IgD-negative memory B cell (primary cell): ENCODE measurements around the gene RMC1. TPM values are rescaled to one million over a fixed set of nuclear protein-coding genes. Genes with fewer than 3 reads are reported as not detected.

Experiments used
- H3K27ac Mint-ChIP-seq, 3 donors: one replicate each; pipeline ENCODE4 v1.8.0; 2020 to 2022; ENCODE audit warnings: mild to moderate bottlenecking in 3 of 3, mixed read lengths in 3 of 3, moderate library complexity in 1 of 3
- H3K27me3 Mint-ChIP-seq: one replicate; pipeline ENCODE4 v1.8.0; 2021; ENCODE audit warnings: mixed read lengths
- H3K36me3 Mint-ChIP-seq: one replicate; pipeline ENCODE4 v1.8.0; 2020; ENCODE audit warnings: mild to moderate bottlenecking, mixed read lengths
- H3K4me1 Mint-ChIP-seq, 3 donors: one replicate each; pipeline ENCODE4 v1.8.0; 2020 to 2022; ENCODE audit warnings: mixed read lengths in 3 of 3, mild to moderate bottlenecking in 1 of 3
- H3K4me3 Mint-ChIP-seq, 4 donors: one replicate each; pipeline ENCODE4 v1.8.0; 2020 to 2022; ENCODE audit warnings: mild to moderate bottlenecking in 4 of 4, mixed read lengths in 4 of 4, moderate library complexity in 3 of 4
- H3K9me3 Mint-ChIP-seq, 3 donors: one replicate each; pipeline ENCODE4 v1.8.0; 2020 to 2021; ENCODE audit warnings: mixed read lengths in 3 of 3, mild to moderate bottlenecking in 1 of 3
- polyA plus RNA-seq: library from polyadenylated mRNA; unstranded; fragments of 300-500 nt; fragmentation: Illumina TruSeq; gene quantifications from one replicate; pipeline ENCODE4 v1.2.3, GENCODE V29; 2021

The RMC1 gene
- 73.0 TPM for polyA plus RNA-seq

GRCh38 chr18:23503038-23503962 is at the start of gene RMC1:
RMC1 (plus strand) TSS chr18:23503511; CDS start chr18:23503619, 108 bp downstream.
- peak within 1 kb of the TSS; percentile 95 to 98 (median 98) for H3K27ac Mint-ChIP-seq
- H3K4me1 Mint-ChIP-seq = peaks cover 39 to 54% (median 45%) of the 10 kb centered on the region in 3 donors
- no peaks in the 10 kb centered on the region for H3K9me3 Mint-ChIP-seq
- peak within 1 kb of the TSS; percentile 92 to 98 (median 94) for H3K4me3 Mint-ChIP-seq
- no peaks in the 10 kb centered on the region for H3K27me3 Mint-ChIP-seq
- H3K36me3 Mint-ChIP-seq = peaks cover 4% of the 10 kb centered on the region

GRCh38 chr18:23453680-23454058 is 49.6 kb upstream of the RMC1 start:
- Mint-ChIP-seq H3K27me3 (no peaks in the 10 kb centered on the region), H3K4me3 (peak overlapping the region; percentile 99 to 100 (median 100)), H3K9me3 (no peaks in the 10 kb centered on the region), H3K27ac (peak overlapping the region; percentile 91 to 99 (median 97)), H3K4me1 (peaks cover 42 to 46% (median 43%) of the 10 kb centered on the region in 3 donors), H3K36me3 (peaks cover 1% of the 10 kb centered on the region)

GRCh38 chr18:23456835-23457234 is 46.5 kb upstream of the RMC1 start:
- Mint-ChIP-seq H3K27ac (no peak overlapping the region), H3K4me3 (peak overlapping the region in 2 of 4 donors; percentile 65 to 82), H3K36me3 (peaks cover 4% of the 10 kb centered on the region), H3K27me3 (no peaks in the 10 kb centered on the region), H3K9me3 (no peaks in the 10 kb centered on the region), H3K4me1 (peaks cover 56 to 62% (median 57%) of the 10 kb centered on the region in 3 donors)

GRCh38 chr18:23458830-23459529 is 44.3 kb upstream of the RMC1 start:
- H3K4me3 Mint-ChIP-seq = peak overlapping the region in 2 of 4 donors; percentile 48 to 73
- H3K27ac Mint-ChIP-seq = peak overlapping the region; percentile 43 to 76 (median 55)
- no peaks in the 10 kb centered on the region for H3K9me3 Mint-ChIP-seq
- H3K36me3 Mint-ChIP-seq = peaks cover 4% of the 10 kb centered on the region
- peaks cover 47 to 59% (median 48%) of the 10 kb centered on the region in 3 donors for H3K4me1 Mint-ChIP-seq
- no peaks in the 10 kb centered on the region for H3K27me3 Mint-ChIP-seq

- H3K4me3 Mint-ChIP-seq = peak overlapping the region in 2 of 4 donors; percentile 48 to 80
- H3K27ac Mint-ChIP-seq = peak overlapping the region in 2 of 3 donors; percentile 55 to 81
- H3K9me3 Mint-ChIP-seq = no peaks in the 10 kb centered on the region
- no peaks in the 10 kb centered on the region for H3K27me3 Mint-ChIP-seq
- H3K4me1 Mint-ChIP-seq = peaks cover 43 to 54% (median 46%) of the 10 kb centered on the region in 3 donors
- H3K36me3 Mint-ChIP-seq = peaks cover 4% of the 10 kb centered on the region
Measured at GRCh38 chr18:23459530-23459921, 43.8 kb upstream of the RMC1 start.

GRCh38 chr18:23460285-23461273 is 42.7 kb upstream of the RMC1 start:
- Mint-ChIP-seq H3K36me3 (peaks cover 4% of the 10 kb centered on the region), H3K9me3 (no peaks in the 10 kb centered on the region), H3K27me3 (no peaks in the 10 kb centered on the region), H3K27ac (peak overlapping the region in 1 of 3 donors; percentile 81), H3K4me3 (peak overlapping the region in 2 of 4 donors; percentile 4 to 80), H3K4me1 (peaks cover 40 to 52% (median 41%) of the 10 kb centered on the region in 3 donors)

- Mint-ChIP-seq H3K27me3 (no peaks in the 10 kb centered on the region), H3K4me3 (no peak overlapping the region), H3K36me3 (peaks cover 5% of the 10 kb centered on the region), H3K4me1 (peaks cover 31 to 44% (median 34%) of the 10 kb centered on the region in 3 donors), H3K27ac (no peak overlapping the region), H3K9me3 (no peaks in the 10 kb centered on the region)
Measured at GRCh38 chr18:23462876-23463275, 40.4 kb upstream of the RMC1 start.

- H3K4me1 Mint-ChIP-seq = peaks cover 0 to 3% (median 0%) of the 10 kb centered on the region in 3 donors
- no peak overlapping the region for H3K27ac Mint-ChIP-seq
- H3K36me3 Mint-ChIP-seq = peaks cover 3% of the 10 kb centered on the region
- H3K27me3 Mint-ChIP-seq = no peaks in the 10 kb centered on the region
- no peaks in the 10 kb centered on the region for H3K9me3 Mint-ChIP-seq
- peak overlapping the region in 1 of 4 donors; percentile 58 for H3K4me3 Mint-ChIP-seq
Measured at GRCh38 chr18:23468753-23469459, 34.4 kb upstream of the RMC1 start.

GRCh38 chr18:23470620-23471387 is 32.5 kb upstream of the RMC1 start:
- peak overlapping the region in 1 of 3 donors; percentile 10 for H3K27ac Mint-ChIP-seq
- no peak overlapping the region for H3K4me3 Mint-ChIP-seq
- peaks cover 0 to 3% (median 3%) of the 10 kb centered on the region in 3 donors for H3K4me1 Mint-ChIP-seq
- no peaks in the 10 kb centered on the region for H3K9me3 Mint-ChIP-seq
- H3K27me3 Mint-ChIP-seq = no peaks in the 10 kb centered on the region
- peaks cover 5% of the 10 kb centered on the region for H3K36me3 Mint-ChIP-seq

GRCh38 chr18:23471486-23471885 is 31.8 kb upstream of the RMC1 start:
- Mint-ChIP-seq H3K36me3 (peaks cover 3% of the 10 kb centered on the region), H3K27ac (no peak overlapping the region), H3K27me3 (no peaks in the 10 kb centered on the region), H3K4me3 (no peak overlapping the region), H3K4me1 (peaks cover 0 to 5% (median 3%) of the 10 kb centered on the region in 3 donors), H3K9me3 (no peaks in the 10 kb centered on the region)

- Mint-ChIP-seq H3K4me1 (peaks cover 36 to 42% (median 39%) of the 10 kb centered on the region in 3 donors), H3K36me3 (peaks cover 9% of the 10 kb centered on the region), H3K9me3 (no peaks in the 10 kb centered on the region), H3K27me3 (no peaks in the 10 kb centered on the region), H3K4me3 (peak overlapping the region; percentile 31 to 85 (median 55)), H3K27ac (peak overlapping the region; percentile 18 to 87 (median 81))
Measured at GRCh38 chr18:23479829-23480505, 23.3 kb upstream of the RMC1 start.

- H3K27ac Mint-ChIP-seq = peak overlapping the region in 1 of 3 donors; percentile 43
- no peaks in the 10 kb centered on the region for H3K27me3 Mint-ChIP-seq
- peak overlapping the region in 1 of 4 donors; percentile 77 for H3K4me3 Mint-ChIP-seq
- H3K9me3 Mint-ChIP-seq = no peaks in the 10 kb centered on the region
- H3K36me3 Mint-ChIP-seq = peaks cover 5% of the 10 kb centered on the region
- H3K4me1 Mint-ChIP-seq = peaks cover 40 to 49% (median 46%) of the 10 kb centered on the region in 3 donors
Measured at GRCh38 chr18:23484561-23485182, 18.6 kb upstream of the RMC1 start.
